SKM-1 (cell line): ENCODE data around the gene VKORC1.
"Not testable (repeated sequence)": the region's sequence is repeated elsewhere in the genome, so short reads cannot be mapped to it uniquely, and the experiment has no call there.

Experiments
- DNase-seq: peaks from one replicate; lab custom pipeline; 2025; ENCODE audit not compliant: unreplicated experiment; lab: John Stamatoyannopoulos, UW

Gene VKORC1

GRCh38 chr16:31107465-31107867 is 12.9 kb upstream of the VKORC1 start:
- DNase-seq: no peak

- no peak for DNase-seq
These were observed 12.2 kb upstream of the VKORC1 start for GRCh38 chr16:31106509-31107464.

- DNase-seq: peak; percentile 87
These were observed 11.1 kb upstream of the VKORC1 start for GRCh38 chr16:31105677-31106213.

GRCh38 chr16:31100876-31101641 is 6.5 kb upstream of the VKORC1 start:
- not testable (repeated sequence) for DNase-seq

GRCh38 chr16:31099860-31100638 is 5.5 kb upstream of the VKORC1 start:
- DNase-seq: no peak

- no peak for DNase-seq
These were observed 541 bp downstream of the VKORC1 start for GRCh38 chr16:31094088-31094423.

GRCh38 chr16:31093132-31093703 is 1.4 kb downstream of the VKORC1 start:
- no peak for DNase-seq

- DNase-seq: no peak
These were observed 2.3 kb downstream of the VKORC1 start for GRCh38 chr16:31092330-31092729.

- DNase-seq: no peak
These were observed 4.1 kb downstream of the VKORC1 start for GRCh38 chr16:31090540-31090939.

- no peak for DNase-seq
These were observed 5.4 kb downstream of the VKORC1 start for GRCh38 chr16:31089199-31089598.

- DNase-seq: no peak
These were observed 6.0 kb downstream of the VKORC1 start, which contains the start of gene PRSS53 for GRCh38 chr16:31088459-31089183. PRSS53 (minus strand) TSS chr16:31088943; CDS start chr16:31088809, 134 bp downstream.

GRCh38 chr16:31087971-31088370 is 6.6 kb downstream of the VKORC1 start:
- no peak for DNase-seq

GRCh38 chr16:31087481-31087880 is 7.1 kb downstream of the VKORC1 start:
- DNase-seq: no peak

- DNase-seq: no peak
These were observed 8.0 kb downstream of the VKORC1 start for GRCh38 chr16:31086629-31086906.

- DNase-seq: no peak
These were observed 8.5 kb downstream of the VKORC1 start for GRCh38 chr16:31085873-31086628.

- no peak for DNase-seq
These were observed 9.2 kb downstream of the VKORC1 start for GRCh38 chr16:31085411-31085810.

GRCh38 chr16:31084584-31085302 is 9.9 kb downstream of the VKORC1 start:
- no peak for DNase-seq

GRCh38 chr16:31083981-31084380 is 10.6 kb downstream of the VKORC1 start:
- DNase-seq: no peak

GRCh38 chr16:31083556-31083955 is 11.0 kb downstream of the VKORC1 start:
- no peak for DNase-seq
